SK-N-SH (cell line): ENCODE data around the gene TMEM165. TPM values are rescaled to one million over a fixed set of nuclear protein-coding genes. Genes with fewer than 3 reads are reported as not detected.

Experiments
- CTCF ChIA-PET: fragments of 300-600, 350-600 bp; formaldehyde crosslinking; extraction: SDS; loops from one replicate; lab custom pipeline; 2021; lab: Yijun Ruan, JAX
- POLR2A ChIA-PET: fragments of 350-600 bp; sonication (Branson Sonifier 250); formaldehyde crosslinking; extraction: SDS; loops from one replicate; lab custom pipeline; 2020; ENCODE audit warnings: antibody characterized with exemption, inconsistent platforms; lab: Yijun Ruan, JAX
- DNase-seq: peaks from one replicate; pipeline ENCODE4 v3.0.0; 2012
- H2AFZ ChIP-seq: fragments of 200-600 bp; sonication (generic); 2 replicates; pipeline ENCODE4 v1.8.1; 2016; ENCODE audit warnings: antibody characterized with exemption, mild to moderate bottlenecking, low read depth
- H3F3A ChIP-seq: fragments of 200-600 bp; sonication (generic); replicated peaks from 2 replicates; pipeline ENCODE3; 2016; ENCODE audit warnings: antibody characterized with exemption, mild to moderate bottlenecking; ENCODE audit not compliant: insufficient read depth
- H3K27ac ChIP-seq, 2 experiments: fragments of 200-500 bp in 1 of 2; fragments of 200-600 bp in 1 of 2; sonication (Bioruptor generic) in 1 of 2; sonication (generic), shearing (Covaris generic) in 1 of 2; 2 replicates each; pipeline versions ENCODE4 v1.5.1 to v1.6.1; 2014 to 2016; ENCODE audit warnings: low read depth in 2 of 2, inconsistent platforms in 1 of 2, low read length in 1 of 2, mild to moderate bottlenecking in 1 of 2, mixed read lengths in 1 of 2
- H3K27me3 ChIP-seq: fragments of 200-600 bp; sonication (generic), shearing (Covaris generic); 2 replicates; pipeline ENCODE4 v1.6.1; 2016; ENCODE audit warnings: mixed run types; ENCODE audit not compliant: insufficient read depth
- H3K36me3 ChIP-seq, 2 experiments: fragments of 200-500 bp in 1 of 2; fragments of 200-600 bp in 1 of 2; sonication (Bioruptor generic) in 1 of 2; sonication (generic) in 1 of 2; replicated peaks in 1 of 2; 2 replicates each; pipeline versions ENCODE3 to v1.5.1; 2014 to 2016; ENCODE audit warnings: low read length in 1 of 2, mild to moderate bottlenecking in 1 of 2; ENCODE audit not compliant: insufficient read depth in 2 of 2, control insufficient read depth in 1 of 2
- H3K4me1 ChIP-seq, 2 experiments: fragments of 200-500 bp in 1 of 2; fragments of 200-600 bp in 1 of 2; sonication (Bioruptor generic) in 1 of 2; sonication (generic), shearing (Covaris generic) in 1 of 2; 2 replicates each; pipeline versions ENCODE4 v1.5.1 to v1.6.1; 2014 to 2016; ENCODE audit warnings: low read depth in 1 of 2, low read length in 1 of 2, mixed run types in 1 of 2; ENCODE audit not compliant: insufficient read depth in 2 of 2, control insufficient read depth in 1 of 2
- H3K4me2 ChIP-seq: fragments of 200-600 bp; sonication (generic), shearing (Covaris generic); 2 replicates; pipeline ENCODE4 v1.6.1; 2017; ENCODE audit warnings: mixed run types
- H3K4me3 ChIP-seq, 2 experiments: fragments of 200-500 bp in 1 of 2; fragments of 200-600 bp in 1 of 2; sonication (Bioruptor generic) in 1 of 2; sonication (generic), shearing (Covaris generic) in 1 of 2; 2 replicates each; pipeline versions ENCODE4 v1.5.1 to v1.8.1; 2014 to 2016; ENCODE audit warnings: low read depth in 2 of 2, inconsistent platforms in 1 of 2, low read length in 1 of 2, mild to moderate bottlenecking in 1 of 2, mixed read lengths in 1 of 2, moderate library complexity in 1 of 2
- H3K79me2 ChIP-seq: fragments of 200-600 bp; sonication (generic); 2 replicates; pipeline ENCODE4 v1.8.1; 2017; ENCODE audit warnings: mild to moderate bottlenecking; ENCODE audit not compliant: insufficient read depth
- H3K9ac ChIP-seq: fragments of 200-600 bp; sonication (generic); 2 replicates; pipeline ENCODE4 v1.6.1; 2017; ENCODE audit warnings: mixed run types
- H3K9me2 ChIP-seq: fragments of 200-600 bp; sonication (generic); 2 replicates; pipeline ENCODE4 v1.6.1; 2017; ENCODE audit warnings: mixed run types
- H3K9me3 ChIP-seq: fragments of 200-600 bp; sonication (generic); 2 replicates; pipeline ENCODE4 v1.6.1; 2017; ENCODE audit warnings: mixed run types, mild to moderate bottlenecking, moderate library complexity
- H4K20me1 ChIP-seq: fragments of 200-600 bp; sonication (generic); 2 replicates; pipeline ENCODE4 v1.6.1; 2017; ENCODE audit warnings: mild to moderate bottlenecking, mixed run types; ENCODE audit not compliant: insufficient read depth
- CHD2 ChIP-seq: fragments of 150-350 bp; IDR thresholded peaks from 2 replicates; pipeline ENCODE4 v1.6.1; 2018; ENCODE audit warnings: low read length; ENCODE audit not compliant: partially characterized antibody
- ELF1 ChIP-seq: IDR thresholded peaks from 2 replicates; pipeline ENCODE4 v1.4.0; 2012
- EP300 ChIP-seq, 2 experiments: IDR thresholded peaks; 2 replicates each; pipeline versions ENCODE4 v1.4.0 to v1.6.1; 2012; ENCODE audit warnings: borderline replicate concordance in 1 of 2, low read depth in 1 of 2, low read length in 1 of 2
- FOXJ3 ChIP-seq: sonication (generic); formaldehyde crosslinking; IDR thresholded peaks from 2 replicates; pipeline ENCODE4 v1.5.1; 2020; ENCODE audit warnings: mild to moderate bottlenecking, missing genetic modification reagents
- GABPA ChIP-seq: IDR thresholded peaks from 2 replicates; pipeline ENCODE4 v1.4.0; 2012; ENCODE audit warnings: low read depth, mild to moderate bottlenecking
- GATA2 ChIP-seq: sonication (generic); formaldehyde crosslinking; IDR thresholded peaks from 2 replicates; pipeline ENCODE4 v1.5.0; 2020; ENCODE audit warnings: mild to moderate bottlenecking, missing genetic modification reagents
- NRF1 ChIP-seq: IDR thresholded peaks from 2 replicates; pipeline ENCODE4 v1.6.1; 2012; ENCODE audit warnings: low read depth, mild to moderate bottlenecking, low read length
- RAD21 ChIP-seq: IDR thresholded peaks from 2 replicates; pipeline ENCODE4 v1.6.1; 2012; ENCODE audit warnings: mild to moderate bottlenecking, low read length
- REST ChIP-seq: IDR thresholded peaks from 2 replicates; pipeline ENCODE4 v1.6.1; 2012; ENCODE audit warnings: mild to moderate bottlenecking, low read depth, low read length, moderate library complexity
- SMC3 ChIP-seq: IDR thresholded peaks from 2 replicates; pipeline ENCODE4 v1.6.1; 2012; ENCODE audit warnings: low read depth, low read length, improper control_type of control experiment
- WGBS: methylation state at CpG from one replicate; pipeline ENCODE4 v1.1.6; 2017; ENCODE audit warnings: low lambda C conversion rate; 5-methylcytosine and 5-hydroxymethylcytosine counted together
- polyA plus RNA-seq, 3 experiments: library from polyadenylated mRNA; depleted of rRNA; stranded (reverse); fragments of >200 nt; gene quantifications; 2 replicates each; pipeline ENCODE4 v1.2.3, GENCODE V29; 2012
- TF ChIP-seq, protein P1 (sequence below): fragments of 200-600 bp; sonication (generic); IDR thresholded peaks from 2 replicates; pipeline ENCODE4 v1.6.1; 2017; ENCODE audit warnings: antibody characterized with exemption, mild to moderate bottlenecking, moderate library complexity

The TMEM165 gene
- polyA plus RNA-seq, 1 of the 3 experiments (the other 2 are of a cell fraction) = 58.6 TPM

DNA sequence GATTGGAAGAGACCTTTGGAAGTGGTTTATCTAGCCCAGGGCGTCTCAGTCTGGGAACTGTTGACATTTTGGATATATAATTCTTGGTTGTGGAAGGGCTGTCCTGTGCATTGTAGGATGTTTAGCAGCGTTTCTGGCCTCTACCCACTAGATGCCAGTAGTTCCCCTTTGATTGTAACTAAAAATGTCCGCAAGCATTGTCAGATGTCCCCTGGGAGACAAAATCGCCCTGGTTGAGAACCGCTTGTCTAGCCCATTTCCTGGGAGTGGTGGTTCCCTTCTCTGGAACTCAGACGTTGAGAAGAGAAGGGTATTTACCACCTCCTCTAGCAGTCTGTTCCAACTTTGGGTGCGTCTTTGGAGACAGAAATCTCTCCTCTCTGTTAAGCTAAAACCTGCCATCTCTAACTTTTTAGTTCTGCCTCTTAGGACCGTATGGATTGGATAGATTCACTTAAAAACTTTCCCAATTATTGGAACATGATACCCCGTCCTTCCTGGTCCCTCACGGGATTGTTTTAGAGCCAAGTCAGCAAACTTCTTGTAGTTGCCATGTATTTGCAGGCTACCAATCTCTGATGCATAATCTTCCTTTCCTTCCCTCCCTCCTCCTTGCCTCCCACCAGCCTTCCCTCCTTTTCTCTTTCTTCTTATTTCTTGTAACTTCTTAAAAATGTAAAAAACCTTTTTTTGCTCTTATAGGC lies 13.9 kb downstream of the TMEM165 start:
- no peak overlapping the region; a peak in 1 of 4 replicates for H3K27ac ChIP-seq
- no peak overlapping the region for H3K4me3 ChIP-seq
- CTCF ChIA-PET = interaction anchor here (1.0 to 3.7 kb wide), 4 partner anchors 8 to 455 kb away, joined by 3 to 16 read pairs (median 5); partner anchors contain the start of gene SRD5A3
- H4K20me1 ChIP-seq = peaks cover 92% of the 10 kb centered on the region
- peaks cover 100% of the 10 kb centered on the region for H3K79me2 ChIP-seq
- H3K9me2 ChIP-seq = no peaks in the 10 kb centered on the region
- H3K4me2 ChIP-seq = no peak overlapping the region
- H3K9me3 ChIP-seq = no peaks in the 10 kb centered on the region
- H3K27me3 ChIP-seq = no peaks in the 10 kb centered on the region
- POLR2A ChIA-PET = no interaction called here
- no peaks in the 10 kb centered on the region; a peak in 2 of 4 replicates for H3K4me1 ChIP-seq
- no peak overlapping the region for H2AFZ ChIP-seq
- peaks cover 46 to 58% of the 10 kb centered on the region in 2 experiments for H3K36me3 ChIP-seq
- no peak overlapping the region for H3K9ac ChIP-seq
- no peak for DNase-seq
- TF ChIP-seq, protein P1, sequence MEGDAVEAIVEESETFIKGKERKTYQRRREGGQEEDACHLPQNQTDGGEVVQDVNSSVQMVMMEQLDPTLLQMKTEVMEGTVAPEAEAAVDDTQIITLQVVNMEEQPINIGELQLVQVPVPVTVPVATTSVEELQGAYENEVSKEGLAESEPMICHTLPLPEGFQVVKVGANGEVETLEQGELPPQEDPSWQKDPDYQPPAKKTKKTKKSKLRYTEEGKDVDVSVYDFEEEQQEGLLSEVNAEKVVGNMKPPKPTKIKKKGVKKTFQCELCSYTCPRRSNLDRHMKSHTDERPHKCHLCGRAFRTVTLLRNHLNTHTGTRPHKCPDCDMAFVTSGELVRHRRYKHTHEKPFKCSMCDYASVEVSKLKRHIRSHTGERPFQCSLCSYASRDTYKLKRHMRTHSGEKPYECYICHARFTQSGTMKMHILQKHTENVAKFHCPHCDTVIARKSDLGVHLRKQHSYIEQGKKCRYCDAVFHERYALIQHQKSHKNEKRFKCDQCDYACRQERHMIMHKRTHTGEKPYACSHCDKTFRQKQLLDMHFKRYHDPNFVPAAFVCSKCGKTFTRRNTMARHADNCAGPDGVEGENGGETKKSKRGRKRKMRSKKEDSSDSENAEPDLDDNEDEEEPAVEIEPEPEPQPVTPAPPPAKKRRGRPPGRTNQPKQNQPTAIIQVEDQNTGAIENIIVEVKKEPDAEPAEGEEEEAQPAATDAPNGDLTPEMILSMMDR = peak; percentile 31; the same call in 1 of the 2 replicates
- TF ChIP-seq FOXJ3 (CRISPR knock-in tag) (no peak), CHD2 (no peak), REST (no peak), ELF1 (no peak), GATA2 (CRISPR knock-in tag) (no peak), SMC3 (peak; percentile 8; the same call in 1 of the 2 replicates), NRF1 (no peak), EP300 (IDR thresholded peaks at IDR 0.05; ENCODE audit: borderline replicate concordance in 1 of 2, low read depth in 1 of 2, low read length in 1 of 2) (no peak), RAD21 (peak; percentile 48), GABPA (no peak)
- TF ChIP-seq, all 33 proteins: peak for 3
- H3F3A ChIP-seq = peaks cover 6% of the 10 kb centered on the region
- 90% methylated on average over 10 of the region's 10 CpGs for WGBS
